Upper lobe of left lung (tissue), 4 donors: Measurements from ENCODE around the gene TSPAN17.

ENCODE experiments used
- CTCF ChIP-seq, 6 experiments: fragments of 450-650 bp in 4 of 6; fragments of 200-600 bp in 2 of 6; sonication (generic) in 2 of 6; IDR thresholded peaks; one replicate each; pipeline ENCODE4 v1.5.1; 2016 to 2019; ENCODE audit warnings: antibody characterized with exemption in 6 of 6
- EP300 ChIP-seq, 4 donors: sonication (generic); formaldehyde crosslinking; IDR thresholded peaks; one replicate each; pipeline ENCODE4 v1.5.1; 2017; ENCODE audit warnings: antibody characterized with exemption in 4 of 4, control low read depth in 2 of 4
- POLR2A ChIP-seq, 4 donors: fragments of 450-650 bp; IDR thresholded peaks; one replicate each; pipeline ENCODE4 v1.5.1; 2016 to 2017; ENCODE audit warnings: antibody characterized with exemption in 4 of 4, mild to moderate bottlenecking in 2 of 4
- POLR2AphosphoS5 ChIP-seq, 2 donors: sonication (generic); formaldehyde crosslinking; IDR thresholded peaks; one replicate each; pipeline ENCODE4 v1.5.1; 2017; ENCODE audit warnings: antibody characterized with exemption in 2 of 2

- TF ChIP-seq CTCF (IDR thresholded peaks at IDR 0.05) (no peak), POLR2A (IDR thresholded peaks at IDR 0.05) (no peak), POLR2AphosphoS5 (IDR thresholded peaks at IDR 0.05) (no peak), EP300 (IDR thresholded peaks at IDR 0.05) (no peak)
Measured at GRCh38 chr5:176628406-176629228, 18.7 kb upstream of the TSPAN17 start.
